Nucleus accumbens (tissue), 56 donors: ENCODE measurements around the gene ACBD6.

Source experiments
- DNase-seq, 56 donors: peaks; one replicate each; lab custom pipeline; 2025; lab: John Stamatoyannopoulos, UW

ACBD6 gene

DNA sequence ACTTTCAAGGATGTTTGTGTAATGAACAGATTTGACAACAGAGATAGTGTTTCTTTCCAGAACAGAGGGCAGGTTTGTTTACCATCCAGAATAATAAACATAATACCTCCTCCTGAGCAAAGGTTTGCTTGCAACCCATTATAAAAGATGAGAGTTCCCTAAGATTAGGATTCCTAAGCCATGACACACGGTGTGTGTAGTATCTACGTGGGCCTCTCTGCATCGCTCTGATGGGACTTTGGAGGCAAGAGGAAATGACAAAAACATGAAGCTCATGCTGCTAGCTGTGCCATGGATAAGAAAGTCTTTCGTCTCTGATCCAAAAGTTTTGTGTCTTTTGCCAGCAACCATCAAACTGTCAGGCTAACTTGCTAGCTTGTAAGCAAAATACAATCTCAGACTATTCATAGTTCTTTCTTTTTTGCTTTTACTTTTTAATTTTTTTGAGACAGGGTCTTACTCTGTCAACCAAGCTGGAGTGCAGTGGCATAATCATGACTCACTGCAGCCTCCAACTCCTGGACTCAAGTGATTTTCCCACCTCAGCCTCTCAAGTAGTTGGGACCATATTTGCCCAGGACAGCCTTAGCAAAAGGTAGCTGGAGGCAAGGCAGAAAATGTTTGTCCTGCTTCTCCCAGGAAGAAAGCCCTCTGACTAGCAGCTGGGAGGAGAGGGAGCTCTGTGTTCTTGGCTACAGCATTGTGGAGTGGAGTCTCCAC is 191.2 kb downstream of the ACBD6 start:
- DNase-seq: no peak

DNA sequence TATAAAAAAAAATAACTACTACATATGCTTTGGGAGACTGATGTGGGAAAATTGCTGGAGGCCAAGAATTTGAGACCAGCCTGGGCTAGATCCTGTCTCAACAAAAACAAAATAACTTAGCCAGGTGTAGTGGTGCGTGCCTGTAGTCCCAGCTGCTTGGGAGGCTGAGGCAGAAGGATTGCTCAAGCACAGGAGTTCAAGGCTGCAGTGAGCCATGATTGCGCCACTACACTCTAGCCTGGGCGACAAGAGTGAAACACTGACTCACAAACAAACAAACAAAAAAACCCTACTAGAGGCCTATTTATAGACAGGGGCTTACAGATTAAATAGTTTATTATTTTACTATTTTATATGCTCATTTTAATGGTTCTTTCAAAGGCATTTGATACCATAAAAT is 192.3 kb downstream of the ACBD6 start:
- DNase-seq: no peak

GRCh38 chr1:180309338-180309737 is 193.0 kb downstream of the ACBD6 start:
- no peak for DNase-seq

- no peak for DNase-seq
Observed at GRCh38 chr1:180301135-180301742, 201.1 kb downstream of the ACBD6 start.

DNA sequence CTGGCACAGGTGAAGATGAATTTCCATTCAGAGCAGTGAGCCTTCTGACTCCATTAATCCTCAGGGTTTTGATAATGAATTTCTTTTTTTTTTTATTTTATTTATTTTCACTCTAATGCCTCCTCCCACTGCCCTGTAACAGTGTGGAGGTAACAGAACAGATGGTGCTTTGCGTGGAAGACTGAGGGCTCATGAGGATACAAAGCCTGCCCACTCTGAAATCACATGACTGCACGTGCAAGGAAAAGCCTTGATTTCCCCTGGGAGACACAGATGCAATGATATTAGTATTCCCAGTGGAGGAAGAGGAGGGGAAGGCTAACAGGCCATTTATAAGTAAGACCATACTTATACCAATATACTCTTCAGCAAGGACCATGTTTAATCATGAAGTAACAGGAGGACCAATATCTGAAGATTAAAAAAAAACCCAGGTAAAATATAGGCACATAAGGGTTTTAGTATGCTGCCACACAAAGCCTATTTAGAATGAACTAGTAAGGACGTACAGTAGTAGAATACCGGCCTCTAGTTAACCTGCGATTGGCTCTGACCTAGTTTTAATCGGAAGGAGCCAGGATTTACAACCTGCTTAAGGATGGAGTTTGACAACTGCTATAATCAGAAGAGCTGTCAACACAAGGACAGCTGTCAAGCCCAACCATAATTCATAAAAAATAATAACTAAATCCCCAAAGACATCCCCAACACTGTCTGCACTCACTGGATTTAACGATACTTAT is 202.7 kb downstream of the ACBD6 start:
- DNase-seq: no peak

GRCh38 chr1:180295999-180296398 is 206.4 kb downstream of the ACBD6 start:
- DNase-seq: no peak

DNA sequence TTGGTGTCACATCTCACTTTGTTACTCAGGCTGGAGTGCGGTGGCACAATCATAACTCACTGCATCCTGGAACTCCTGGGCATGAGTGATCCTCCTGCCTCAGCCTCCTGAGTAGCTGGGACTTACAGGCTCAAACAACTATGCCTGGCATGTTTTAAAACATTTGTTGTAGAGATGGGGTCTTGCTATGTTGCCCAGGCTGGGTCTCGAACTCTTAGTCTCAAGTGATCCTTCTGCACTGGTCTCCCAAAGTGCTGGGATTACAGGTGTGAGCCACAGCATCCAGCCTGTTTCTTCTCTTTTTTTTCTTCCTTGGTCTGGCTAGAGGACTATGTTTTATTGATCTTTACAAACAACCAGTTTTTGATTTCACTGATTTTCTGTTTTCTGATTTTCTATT is 207.7 kb downstream of the ACBD6 start:
- no peak for DNase-seq

- no peak for DNase-seq
Observed at GRCh38 chr1:180291004-180291403, 211.4 kb downstream of the ACBD6 start.

DNA sequence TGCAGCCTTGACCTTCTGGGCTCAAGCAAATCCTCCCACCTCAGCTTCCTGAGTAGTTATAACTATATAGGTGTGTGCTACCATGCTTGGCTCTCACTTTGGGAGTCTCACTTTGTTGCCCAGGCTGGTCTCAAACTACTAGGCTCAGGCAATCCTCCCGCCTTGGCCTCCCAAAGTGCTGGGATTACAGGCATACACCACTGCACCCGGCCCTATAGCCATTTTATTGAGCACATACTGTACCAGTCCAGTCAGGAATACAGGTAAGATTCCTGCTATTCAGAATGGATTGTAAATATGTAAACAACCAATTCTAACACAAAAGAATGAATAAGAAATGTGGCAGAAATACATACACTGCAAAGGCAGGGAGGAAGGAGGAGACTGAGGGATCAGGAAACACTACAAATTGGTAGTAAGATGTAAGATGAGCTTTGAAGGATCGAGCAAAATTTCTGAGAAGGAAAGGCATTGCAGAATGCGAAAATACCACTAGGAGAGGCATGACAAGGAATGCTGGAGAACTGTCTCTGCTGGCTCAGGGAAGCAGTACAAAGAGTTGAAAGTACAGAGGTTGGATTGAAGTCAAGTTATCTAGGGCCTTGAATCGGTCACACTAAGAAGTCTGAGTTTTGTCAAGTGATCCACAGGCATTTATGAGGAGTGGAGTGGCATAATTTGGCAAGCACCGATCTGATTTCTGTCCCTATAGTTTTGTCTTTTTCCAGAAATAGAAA is 211.9 kb downstream of the ACBD6 start:
- no peak for DNase-seq

DNA sequence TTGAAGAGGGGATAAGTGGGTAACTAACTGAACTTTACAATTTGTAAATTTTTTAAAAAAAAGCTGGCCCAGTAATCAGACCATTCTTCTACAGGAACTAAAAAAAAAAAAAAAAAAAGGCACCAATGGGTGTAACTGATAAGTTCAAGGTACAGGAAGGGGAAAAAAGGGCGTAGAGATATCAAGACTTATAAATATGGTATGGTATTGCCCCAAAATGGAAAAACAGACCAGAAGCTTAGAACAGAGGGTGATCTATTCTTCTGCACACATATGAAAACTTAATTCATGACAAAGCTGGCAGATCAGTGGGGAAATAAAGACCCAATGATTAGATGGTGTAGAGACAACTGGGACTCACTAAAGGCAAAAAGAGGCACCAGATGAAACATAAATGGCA is 213.4 kb downstream of the ACBD6 start:
- DNase-seq: no peak

GRCh38 chr1:180287988-180288705 is 214.2 kb downstream of the ACBD6 start:
- DNase-seq: peak in 6 of 56 donors; percentile 11 to 61 (median 28)

GRCh38 chr1:180286417-180286816 is 216.0 kb downstream of the ACBD6 start:
- no peak for DNase-seq

DNA sequence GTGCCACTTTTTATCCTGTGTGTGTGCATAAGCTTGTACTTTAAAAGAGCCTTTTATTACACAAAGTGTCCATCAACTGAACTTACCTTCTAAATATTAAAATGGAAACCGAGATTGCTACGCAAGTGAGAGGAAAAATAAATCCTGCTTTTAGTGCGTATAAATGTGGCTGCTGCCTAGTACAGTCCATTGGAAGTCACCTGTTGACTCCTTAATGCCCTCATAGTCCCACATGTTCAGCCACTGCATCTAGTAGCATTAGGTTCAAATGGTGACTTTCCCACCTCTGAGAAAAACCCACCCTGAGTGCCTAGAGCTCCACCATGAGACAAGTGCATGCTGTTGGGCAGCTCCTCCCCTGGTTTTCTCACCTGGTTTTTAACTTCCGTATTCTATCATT is 219.3 kb downstream of the ACBD6 start:
- DNase-seq: no peak

DNA sequence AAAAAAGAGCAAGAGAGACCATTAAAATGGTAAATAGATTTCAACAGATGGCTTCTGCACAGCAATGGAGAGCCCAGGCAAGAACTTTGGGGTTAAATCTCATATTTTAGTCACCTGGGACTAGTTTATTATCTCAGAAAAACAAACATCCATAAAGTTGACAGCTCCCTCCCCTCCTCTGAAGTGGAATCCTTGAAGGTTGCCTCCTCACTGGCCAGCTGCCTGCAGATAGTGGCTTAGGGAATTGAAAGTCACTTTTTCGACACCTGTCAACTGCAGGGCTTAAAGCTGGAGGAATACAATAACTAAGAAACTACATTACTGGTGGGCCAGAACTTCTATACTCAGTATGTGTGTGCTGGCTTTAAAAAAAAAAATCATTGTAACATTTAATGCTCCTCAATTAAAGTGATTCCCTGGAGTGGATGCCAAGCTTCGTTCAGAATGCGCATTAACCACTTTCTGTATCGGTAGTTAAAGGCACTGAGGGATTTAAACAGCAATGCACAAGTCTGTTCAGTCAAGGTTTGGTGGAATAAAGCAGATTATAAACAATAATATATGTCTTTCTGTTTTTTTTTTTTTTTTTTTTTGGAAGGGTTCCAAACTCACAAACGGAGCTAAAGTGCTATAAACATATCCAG is 219.9 kb downstream of the ACBD6 start:
- no peak for DNase-seq

DNA sequence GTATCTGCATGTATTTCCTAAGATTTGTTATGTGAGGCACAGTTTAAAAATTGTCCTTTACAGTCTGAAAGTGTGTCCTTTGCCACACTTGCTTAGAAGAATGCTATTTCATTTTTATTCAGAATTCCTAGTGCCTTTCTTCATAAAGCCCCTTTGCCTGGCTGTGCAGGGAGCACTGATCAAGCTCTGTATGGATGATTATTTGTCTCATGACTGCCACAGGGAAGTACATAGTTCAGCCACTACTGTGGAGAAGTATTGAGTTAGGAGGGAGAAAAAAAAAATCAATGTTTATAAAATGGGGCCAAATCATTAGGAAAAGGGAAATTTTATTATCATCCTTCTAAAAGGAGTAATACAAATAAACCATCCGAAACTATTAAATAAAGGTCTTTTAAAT is 220.9 kb downstream of the ACBD6 start:
- no peak for DNase-seq

- DNase-seq: no peak
Observed at GRCh38 chr1:180280617-180281016, 221.8 kb downstream of the ACBD6 start.

DNA sequence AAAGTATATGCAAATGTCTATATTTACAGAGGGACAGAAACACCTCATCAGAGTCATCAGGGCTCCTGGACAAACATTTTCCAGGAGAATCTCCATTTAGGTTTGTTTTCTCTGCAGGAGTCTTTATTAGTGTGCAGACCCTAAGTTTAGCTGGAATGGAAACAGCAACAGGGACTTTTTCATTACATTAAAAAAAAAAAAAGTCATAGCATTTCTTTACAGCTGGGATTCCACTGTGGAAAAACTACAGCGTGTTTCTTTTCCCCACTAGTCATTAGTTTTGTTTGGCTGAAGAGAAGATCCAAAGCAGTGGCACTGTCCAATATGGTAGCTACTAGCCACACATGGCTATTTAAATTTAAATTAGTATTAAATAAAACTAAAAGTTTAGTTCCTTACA is 222.7 kb downstream of the ACBD6 start:
- no peak for DNase-seq

GRCh38 chr1:180278596-180279395 is 223.6 kb downstream of the ACBD6 start:
- DNase-seq: no peak

DNA sequence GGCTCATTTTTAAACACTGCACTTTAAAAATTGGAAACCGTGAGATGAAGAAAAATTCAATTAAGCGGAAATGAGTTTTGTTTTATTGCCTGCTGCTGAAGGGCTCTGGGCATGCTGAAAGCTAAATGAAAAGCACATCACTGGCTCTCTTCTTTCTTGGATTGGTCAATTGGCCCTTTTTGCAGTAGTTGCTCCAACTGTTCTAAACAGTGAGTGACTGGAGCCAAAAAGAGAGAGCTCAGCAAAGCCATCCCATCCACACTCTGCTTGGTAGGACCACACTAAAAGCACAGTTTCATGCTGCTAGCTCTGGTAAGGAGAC is 224.2 kb downstream of the ACBD6 start:
- no peak for DNase-seq
